AG09309 (cell line): ENCODE data around the gene PRRG3.

Experiments used
- DNase-seq: peaks from one replicate; pipeline ENCODE4 v3.0.0-alpha.2; 2010; ENCODE audit warnings: low read depth
- H3K4me3 ChIP-seq: 2 replicates; pipeline ENCODE4 v1.5.1; 2011; ENCODE audit warnings: mild to moderate bottlenecking, low read depth, low read length, moderate library complexity; ENCODE audit not compliant: control insufficient read depth
- TF ChIP-seq, protein P1 (sequence below): IDR thresholded peaks from 2 replicates; pipeline ENCODE4 v1.5.1; 2011; ENCODE audit warnings: mild to moderate bottlenecking, low read depth, low read length, inconsistent platforms; ENCODE audit not compliant: insufficient read depth, control insufficient read depth; ENCODE audit errors: missing control alignments

PRRG3 gene

DNA sequence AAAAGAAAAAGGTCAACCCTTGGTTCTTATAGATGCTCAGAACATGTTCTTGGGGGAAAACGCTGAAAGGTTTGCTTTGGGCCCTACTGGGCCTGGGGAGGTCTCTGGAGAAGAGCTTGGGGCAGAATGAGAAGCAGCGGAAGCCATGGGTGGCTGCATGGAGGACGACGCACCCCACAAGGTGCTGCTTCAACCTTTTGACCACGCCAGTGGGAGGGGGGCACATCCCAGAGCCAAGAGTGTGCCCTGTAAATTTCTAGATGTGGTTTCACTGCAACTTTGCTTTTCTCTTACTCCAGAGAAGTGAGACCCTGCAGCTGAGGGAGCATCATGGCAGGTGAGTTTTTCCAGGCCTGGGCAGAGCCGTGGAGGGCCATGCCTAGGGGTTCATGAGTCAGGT, 3.2 kb downstream of the PRRG3 start:
- TF ChIP-seq, protein P1, sequence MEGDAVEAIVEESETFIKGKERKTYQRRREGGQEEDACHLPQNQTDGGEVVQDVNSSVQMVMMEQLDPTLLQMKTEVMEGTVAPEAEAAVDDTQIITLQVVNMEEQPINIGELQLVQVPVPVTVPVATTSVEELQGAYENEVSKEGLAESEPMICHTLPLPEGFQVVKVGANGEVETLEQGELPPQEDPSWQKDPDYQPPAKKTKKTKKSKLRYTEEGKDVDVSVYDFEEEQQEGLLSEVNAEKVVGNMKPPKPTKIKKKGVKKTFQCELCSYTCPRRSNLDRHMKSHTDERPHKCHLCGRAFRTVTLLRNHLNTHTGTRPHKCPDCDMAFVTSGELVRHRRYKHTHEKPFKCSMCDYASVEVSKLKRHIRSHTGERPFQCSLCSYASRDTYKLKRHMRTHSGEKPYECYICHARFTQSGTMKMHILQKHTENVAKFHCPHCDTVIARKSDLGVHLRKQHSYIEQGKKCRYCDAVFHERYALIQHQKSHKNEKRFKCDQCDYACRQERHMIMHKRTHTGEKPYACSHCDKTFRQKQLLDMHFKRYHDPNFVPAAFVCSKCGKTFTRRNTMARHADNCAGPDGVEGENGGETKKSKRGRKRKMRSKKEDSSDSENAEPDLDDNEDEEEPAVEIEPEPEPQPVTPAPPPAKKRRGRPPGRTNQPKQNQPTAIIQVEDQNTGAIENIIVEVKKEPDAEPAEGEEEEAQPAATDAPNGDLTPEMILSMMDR = no peak
- no peak for DNase-seq
- H3K4me3 ChIP-seq = no peak overlapping the region

DNA sequence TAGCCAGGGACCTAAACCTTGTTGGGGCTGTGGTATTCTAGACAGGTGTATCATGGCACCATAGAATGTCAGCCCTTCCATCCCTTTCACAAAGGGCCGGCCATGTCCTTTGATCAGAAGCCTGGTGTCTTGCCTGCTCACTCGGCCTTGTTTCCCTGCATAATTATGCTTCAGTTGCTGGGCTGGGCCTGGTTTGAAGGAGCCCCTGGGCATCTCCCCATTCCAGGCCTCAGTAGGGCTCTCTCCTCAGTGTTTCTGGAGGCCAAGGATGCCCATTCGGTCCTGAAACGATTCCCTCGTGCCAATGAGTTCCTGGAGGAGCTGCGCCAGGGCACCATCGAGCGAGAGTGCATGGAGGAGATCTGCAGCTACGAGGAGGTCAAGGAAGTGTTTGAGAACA, 4.5 kb downstream of the PRRG3 start:
- no peak overlapping the region for H3K4me3 ChIP-seq
- TF ChIP-seq, protein P1 = no peak
- no peak for DNase-seq

DNA sequence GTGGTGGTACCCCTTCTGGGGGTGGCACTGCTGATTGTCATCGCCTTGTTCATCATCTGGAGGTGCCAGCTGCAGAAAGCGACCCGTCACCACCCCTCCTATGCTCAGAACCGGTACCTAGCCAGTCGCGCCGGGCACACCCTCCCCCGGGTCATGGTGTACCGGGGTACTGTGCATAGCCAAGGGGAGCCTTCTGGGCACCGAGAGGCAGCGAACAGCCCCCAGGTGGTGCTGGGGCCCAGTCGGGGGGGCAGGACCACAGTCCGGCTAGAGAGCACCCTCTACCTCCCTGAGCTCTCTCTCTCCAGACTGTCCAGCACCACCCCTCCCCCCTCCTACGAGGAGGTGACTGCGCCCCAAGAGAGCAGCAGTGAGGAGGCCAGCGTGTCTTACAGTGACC, 5.3 kb downstream of the PRRG3 start:
- no peak overlapping the region for H3K4me3 ChIP-seq
- TF ChIP-seq, protein P1 = no peak
- no peak for DNase-seq

DNA sequence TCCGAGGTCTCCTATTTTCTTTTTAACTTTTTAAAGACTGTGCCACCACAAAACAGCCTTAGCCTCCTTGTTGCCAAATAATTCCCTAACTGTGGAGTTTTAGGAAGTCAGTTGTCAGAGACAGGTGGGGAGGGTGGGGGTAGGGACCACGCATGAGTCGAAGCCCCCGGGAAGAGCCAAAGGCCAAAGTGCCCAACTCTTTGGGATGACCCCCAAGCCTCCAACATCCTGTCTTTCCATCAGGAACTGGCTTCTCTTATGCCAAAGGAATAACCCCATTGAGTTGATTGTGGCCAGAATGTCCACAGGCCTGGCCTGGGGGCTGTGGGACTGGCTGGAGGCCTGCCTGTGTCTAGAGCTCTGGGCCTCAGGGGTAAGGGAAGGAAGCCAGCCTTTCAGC, 5.8 kb downstream of the PRRG3 start:
- H3K4me3 ChIP-seq = no peak overlapping the region
- TF ChIP-seq, protein P1 = no peak
- DNase-seq = no peak

DNA sequence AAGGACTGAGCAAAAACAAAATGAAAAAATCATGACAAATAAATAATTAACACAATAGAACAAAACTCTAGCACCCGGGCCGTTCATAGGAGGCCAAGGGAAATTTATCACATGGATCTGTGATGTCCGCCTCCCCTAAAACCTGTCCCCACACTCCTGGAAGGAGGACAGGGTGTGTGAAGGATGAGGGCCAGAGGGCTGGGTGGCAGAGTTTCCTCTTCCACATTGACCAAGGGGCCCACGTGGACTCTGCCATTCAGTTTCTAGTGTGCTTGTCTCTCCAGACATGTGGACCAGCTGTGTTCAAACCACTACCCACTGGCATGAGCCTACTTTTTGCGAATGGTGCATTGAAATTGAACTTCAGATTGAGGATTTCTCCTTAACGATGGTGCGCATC, 6.3 kb downstream of the PRRG3 start:
- no peak for DNase-seq
- TF ChIP-seq, protein P1 = no peak
- no peak overlapping the region for H3K4me3 ChIP-seq

DNA sequence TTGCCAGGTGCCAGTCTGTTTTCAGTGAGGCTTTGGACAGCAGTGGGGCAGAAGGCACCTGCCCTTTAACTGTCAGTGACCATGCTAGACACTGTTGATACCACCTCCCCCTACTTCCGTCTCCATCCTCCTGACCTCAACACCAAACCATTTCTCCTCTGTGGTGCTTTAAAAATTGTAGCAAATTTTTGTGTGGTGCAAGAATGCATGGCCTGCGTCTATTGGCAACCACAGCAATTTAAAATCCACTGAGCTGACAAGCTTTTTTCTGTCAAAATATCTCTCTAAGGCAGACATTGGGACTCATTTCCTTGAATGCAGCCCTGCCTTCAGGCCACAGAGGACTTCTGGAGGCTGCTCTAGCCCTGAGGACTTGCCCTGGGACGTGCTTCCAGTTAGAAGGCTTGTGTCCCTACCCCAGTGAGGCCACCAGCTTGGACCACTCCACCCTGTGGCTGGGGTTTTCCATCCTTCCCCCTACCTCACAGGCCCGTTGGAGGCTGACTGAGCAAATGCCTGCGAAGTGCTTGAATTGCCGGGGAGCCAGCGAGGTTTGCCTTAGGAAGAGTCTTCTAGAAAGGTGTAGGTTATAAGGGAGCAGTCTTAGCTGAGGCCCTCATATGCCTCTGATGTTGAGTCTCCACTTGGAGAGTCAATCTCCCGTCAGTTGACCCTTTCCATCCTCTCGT, 6.9 kb downstream of the PRRG3 start:
- no peak overlapping the region for H3K4me3 ChIP-seq
- TF ChIP-seq, protein P1 = no peak
- no peak for DNase-seq

DNA sequence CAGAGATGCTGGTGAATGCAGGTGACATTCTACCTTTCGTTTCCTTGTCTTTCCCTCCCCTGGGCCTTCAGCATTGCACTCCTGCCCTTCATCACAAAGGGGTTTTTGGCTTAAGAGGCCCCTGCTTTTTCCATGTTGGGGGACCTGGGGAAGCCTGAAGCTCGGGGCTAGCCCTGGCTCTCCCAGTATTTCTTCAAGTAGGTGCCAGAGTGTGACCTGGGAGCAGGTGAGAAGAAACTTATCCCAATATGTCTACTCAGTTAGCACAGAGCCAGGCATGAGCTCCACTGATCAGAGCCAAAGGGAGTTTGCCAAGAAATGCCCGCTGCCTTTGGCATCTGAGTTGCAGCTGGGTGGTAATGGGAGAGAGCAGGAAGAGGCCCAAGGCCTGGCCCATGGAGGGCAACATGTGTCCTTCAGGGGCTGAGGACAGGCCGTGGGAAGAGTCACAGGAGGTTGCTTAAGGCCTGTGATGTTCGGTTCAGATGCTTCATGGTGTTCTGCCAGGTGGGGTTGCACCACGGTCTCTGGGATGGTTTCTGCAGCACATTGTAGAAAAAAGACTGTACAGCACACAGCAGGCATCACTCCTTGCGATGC, 7.6 kb downstream of the PRRG3 start:
- TF ChIP-seq, protein P1 = no peak
- DNase-seq = no peak
- no peak overlapping the region for H3K4me3 ChIP-seq
